ENCODE data around the gene NEK5.
"Not testable (repeated sequence)": the region's sequence is repeated elsewhere in the genome, so short reads cannot be mapped to it uniquely, and the experiment has no call there.

Gene NEK5

GRCh38 chr13:52061587-52061986, 67.3 kb downstream of the NEK5 start:
- peaks cover 6% of the 10 kb centered on the region for H3K9me3 Mint-ChIP-seq (ENCODE audit: low read depth)
- H3K27me3 Mint-ChIP-seq = no peaks in the 10 kb centered on the region
- no peak overlapping the region for H3K27ac Mint-ChIP-seq
- H3K36me3 Mint-ChIP-seq = peaks cover 2% of the 10 kb centered on the region
- no peak overlapping the region for H3K4me3 Mint-ChIP-seq
- no peaks in the 10 kb centered on the region for H3K4me1 Mint-ChIP-seq (ENCODE audit: low read depth)

- H3K9me3 Mint-ChIP-seq (ENCODE audit: low read depth); H3K27me3 Mint-ChIP-seq; H3K27ac Mint-ChIP-seq; H3K4me3 Mint-ChIP-seq; H3K4me1 Mint-ChIP-seq (ENCODE audit: low read depth); H3K36me3 Mint-ChIP-seq: not testable (repeated sequence)
Observed at GRCh38 chr13:52061064-52061463, 67.8 kb downstream of the NEK5 start.

GRCh38 chr13:52053460-52053859, 75.4 kb downstream of the NEK5 start:
- Mint-ChIP-seq H3K27me3 (peaks cover 6% of the 10 kb centered on the region), H3K4me3 (no peak overlapping the region), H3K4me1 (ENCODE audit: low read depth) (no peaks in the 10 kb centered on the region)

GRCh38 chr13:52051400-52051799, 77.5 kb downstream of the NEK5 start:
- H3K4me1 Mint-ChIP-seq (ENCODE audit: low read depth) = no peaks in the 10 kb centered on the region
- H3K4me3 Mint-ChIP-seq = no peak overlapping the region
- peaks cover 6% of the 10 kb centered on the region for H3K27me3 Mint-ChIP-seq
- H3K27ac Mint-ChIP-seq = no peak overlapping the region
- peaks cover 12% of the 10 kb centered on the region for H3K36me3 Mint-ChIP-seq
- H3K9me3 Mint-ChIP-seq (ENCODE audit: low read depth) = peaks cover 14% of the 10 kb centered on the region

More at GRCh38 chr13:52053460-52053859, 75.4 kb downstream of the NEK5 start:
- H3K36me3 Mint-ChIP-seq = peaks cover 12% of the 10 kb centered on the region
- no peak overlapping the region for H3K27ac Mint-ChIP-seq
- peaks cover 14% of the 10 kb centered on the region for H3K9me3 Mint-ChIP-seq (ENCODE audit: low read depth)

GRCh38 chr13:52048516-52048915, 80.4 kb downstream of the NEK5 start:
- Mint-ChIP-seq H3K4me1 (ENCODE audit: low read depth) (no peaks in the 10 kb centered on the region), H3K4me3 (no peak overlapping the region), H3K9me3 (ENCODE audit: low read depth) (peaks cover 18% of the 10 kb centered on the region), H3K27me3 (peaks cover 6% of the 10 kb centered on the region), H3K36me3 (peaks cover 18% of the 10 kb centered on the region), H3K27ac (no peak overlapping the region)

GRCh38 chr13:52047463-52047862, 81.4 kb downstream of the NEK5 start:
- no peaks in the 10 kb centered on the region for H3K4me1 Mint-ChIP-seq (ENCODE audit: low read depth)

GRCh38 chr13:52043675-52044074, 85.2 kb downstream of the NEK5 start:
- Mint-ChIP-seq H3K36me3 (peaks cover 15% of the 10 kb centered on the region), H3K4me3 (no peak overlapping the region), H3K4me1 (ENCODE audit: low read depth) (no peaks in the 10 kb centered on the region)

More at GRCh38 chr13:52047463-52047862, 81.4 kb downstream of the NEK5 start:
- H3K36me3 Mint-ChIP-seq = peaks cover 18% of the 10 kb centered on the region
- H3K9me3 Mint-ChIP-seq (ENCODE audit: low read depth) = peaks cover 18% of the 10 kb centered on the region
- peaks cover 6% of the 10 kb centered on the region for H3K27me3 Mint-ChIP-seq
- no peak overlapping the region for H3K27ac Mint-ChIP-seq
- H3K4me3 Mint-ChIP-seq = no peak overlapping the region

GRCh38 chr13:52036037-52036436, 92.8 kb downstream of the NEK5 start:
- peaks cover 4% of the 10 kb centered on the region for H3K4me1 Mint-ChIP-seq (ENCODE audit: low read depth)
- H3K27me3 Mint-ChIP-seq = no peaks in the 10 kb centered on the region
- H3K27ac Mint-ChIP-seq = no peak overlapping the region
- H3K36me3 Mint-ChIP-seq = peaks cover 16% of the 10 kb centered on the region
- no peak overlapping the region for H3K4me3 Mint-ChIP-seq
- peaks cover 3% of the 10 kb centered on the region for H3K9me3 Mint-ChIP-seq (ENCODE audit: low read depth)

More at GRCh38 chr13:52043675-52044074, 85.2 kb downstream of the NEK5 start:
- H3K27me3 Mint-ChIP-seq = no peaks in the 10 kb centered on the region
- H3K27ac Mint-ChIP-seq = no peak overlapping the region
- peaks cover 7% of the 10 kb centered on the region for H3K9me3 Mint-ChIP-seq (ENCODE audit: low read depth)

- Mint-ChIP-seq H3K27ac (no peak overlapping the region), H3K36me3 (peaks cover 15% of the 10 kb centered on the region), H3K27me3 (no peaks in the 10 kb centered on the region), H3K4me3 (no peak overlapping the region), H3K4me1 (ENCODE audit: low read depth) (peaks cover 7% of the 10 kb centered on the region), H3K9me3 (ENCODE audit: low read depth) (peaks cover 7% of the 10 kb centered on the region)
Observed at GRCh38 chr13:52034616-52035226, 94.2 kb downstream of the NEK5 start.

GRCh38 chr13:52033039-52033438, 95.8 kb downstream of the NEK5 start:
- Mint-ChIP-seq H3K27me3 (no peaks in the 10 kb centered on the region), H3K36me3 (peaks cover 22% of the 10 kb centered on the region), H3K4me1 (ENCODE audit: low read depth) (peaks cover 7% of the 10 kb centered on the region), H3K4me3 (no peak overlapping the region), H3K27ac (no peak overlapping the region), H3K9me3 (ENCODE audit: low read depth) (peaks cover 8% of the 10 kb centered on the region)

GRCh38 chr13:52030401-52030800, 98.5 kb downstream of the NEK5 start:
- H3K27ac Mint-ChIP-seq; H3K27me3 Mint-ChIP-seq; H3K4me3 Mint-ChIP-seq; H3K9me3 Mint-ChIP-seq (ENCODE audit: low read depth): not testable (repeated sequence)
- Mint-ChIP-seq H3K36me3 (peaks cover 41% of the 10 kb centered on the region), H3K4me1 (ENCODE audit: low read depth) (peaks cover 27% of the 10 kb centered on the region)

- Mint-ChIP-seq H3K4me1 (ENCODE audit: low read depth) (peaks cover 29% of the 10 kb centered on the region), H3K27ac (no peak overlapping the region), H3K36me3 (peaks cover 44% of the 10 kb centered on the region), H3K4me3 (no peak overlapping the region), H3K9me3 (ENCODE audit: low read depth) (peaks cover 8% of the 10 kb centered on the region), H3K27me3 (no peaks in the 10 kb centered on the region)
Observed at GRCh38 chr13:52029569-52029968, 99.3 kb downstream of the NEK5 start.

GRCh38 chr13:52027832-52028231, 101.0 kb downstream of the NEK5 start:
- Mint-ChIP-seq H3K4me3 (no peak overlapping the region), H3K27me3 (no peaks in the 10 kb centered on the region), H3K27ac (no peak overlapping the region), H3K4me1 (ENCODE audit: low read depth) (peaks cover 29% of the 10 kb centered on the region), H3K36me3 (peaks cover 50% of the 10 kb centered on the region), H3K9me3 (ENCODE audit: low read depth) (peaks cover 8% of the 10 kb centered on the region)

GRCh38 chr13:52026246-52026626, 102.6 kb downstream of the NEK5 start:
- peaks cover 50% of the 10 kb centered on the region for H3K36me3 Mint-ChIP-seq
- no peak overlapping the region for H3K27ac Mint-ChIP-seq
- no peak overlapping the region for H3K4me3 Mint-ChIP-seq
- peaks cover 27% of the 10 kb centered on the region for H3K4me1 Mint-ChIP-seq (ENCODE audit: low read depth)
- peaks cover 8% of the 10 kb centered on the region for H3K9me3 Mint-ChIP-seq (ENCODE audit: low read depth)
- no peaks in the 10 kb centered on the region for H3K27me3 Mint-ChIP-seq

GRCh38 chr13:52025475-52026245, 103.2 kb downstream of the NEK5 start:
- H3K4me3 Mint-ChIP-seq = no peak overlapping the region
- no peak overlapping the region for H3K27ac Mint-ChIP-seq
- peaks cover 29% of the 10 kb centered on the region for H3K4me1 Mint-ChIP-seq (ENCODE audit: low read depth)
- H3K36me3 Mint-ChIP-seq = peaks cover 55% of the 10 kb centered on the region
- H3K27me3 Mint-ChIP-seq = no peaks in the 10 kb centered on the region
- peaks cover 8% of the 10 kb centered on the region for H3K9me3 Mint-ChIP-seq (ENCODE audit: low read depth)

Data from activated naive CD8-positive, alpha-beta T cell (primary cell).